GM10266 (cell line): Measurements from ENCODE around the gene VSNL1.
"Not testable (repeated sequence)": the region's sequence is repeated elsewhere in the genome, so short reads cannot be mapped to it uniquely, and the experiment has no call there.

Experiments used
- DNase-seq: peaks from one replicate; pipeline ENCODE4 v3.0.0; 2012; ENCODE audit errors: extremely low spot score
- TF ChIP-seq, protein P1 (sequence below): IDR thresholded peaks from 2 replicates; pipeline ENCODE4 v1.5.1; 2012; ENCODE audit warnings: mild to moderate bottlenecking, low read depth; ENCODE audit not compliant: control insufficient read depth, insufficient read depth; ENCODE audit errors: missing control alignments

VSNL1 gene

GRCh38 chr2:17550907-17551306 lies 10.4 kb downstream of the VSNL1 start:
- no peak for DNase-seq
- TF ChIP-seq, protein P1, sequence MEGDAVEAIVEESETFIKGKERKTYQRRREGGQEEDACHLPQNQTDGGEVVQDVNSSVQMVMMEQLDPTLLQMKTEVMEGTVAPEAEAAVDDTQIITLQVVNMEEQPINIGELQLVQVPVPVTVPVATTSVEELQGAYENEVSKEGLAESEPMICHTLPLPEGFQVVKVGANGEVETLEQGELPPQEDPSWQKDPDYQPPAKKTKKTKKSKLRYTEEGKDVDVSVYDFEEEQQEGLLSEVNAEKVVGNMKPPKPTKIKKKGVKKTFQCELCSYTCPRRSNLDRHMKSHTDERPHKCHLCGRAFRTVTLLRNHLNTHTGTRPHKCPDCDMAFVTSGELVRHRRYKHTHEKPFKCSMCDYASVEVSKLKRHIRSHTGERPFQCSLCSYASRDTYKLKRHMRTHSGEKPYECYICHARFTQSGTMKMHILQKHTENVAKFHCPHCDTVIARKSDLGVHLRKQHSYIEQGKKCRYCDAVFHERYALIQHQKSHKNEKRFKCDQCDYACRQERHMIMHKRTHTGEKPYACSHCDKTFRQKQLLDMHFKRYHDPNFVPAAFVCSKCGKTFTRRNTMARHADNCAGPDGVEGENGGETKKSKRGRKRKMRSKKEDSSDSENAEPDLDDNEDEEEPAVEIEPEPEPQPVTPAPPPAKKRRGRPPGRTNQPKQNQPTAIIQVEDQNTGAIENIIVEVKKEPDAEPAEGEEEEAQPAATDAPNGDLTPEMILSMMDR, result no peak

DNA sequence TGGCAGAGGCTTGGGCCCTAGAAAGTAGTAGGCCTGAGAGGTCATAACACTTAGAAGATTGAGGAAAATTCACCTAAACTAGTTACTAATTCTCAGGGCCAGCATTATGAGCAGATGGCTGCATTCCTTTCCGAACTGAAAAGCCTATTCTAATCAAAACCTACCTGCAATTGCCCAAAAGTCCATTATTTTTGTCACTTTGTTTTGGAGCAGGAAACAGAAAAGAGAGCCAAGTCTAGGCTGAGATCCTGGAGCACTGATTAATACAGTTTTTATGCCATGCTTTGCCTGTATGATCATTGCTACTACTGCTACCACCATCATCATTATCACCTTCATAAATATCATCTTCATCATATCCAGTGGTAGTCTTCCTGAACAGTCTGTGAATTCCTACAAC lies 14.7 kb downstream of the VSNL1 start:
- DNase-seq, result no peak
- TF ChIP-seq, protein P1, result no peak

- DNase-seq, result no peak
- TF ChIP-seq, protein P1, result no peak
These were observed 17.1 kb downstream of the VSNL1 start for GRCh38 chr2:17557596-17557995.

DNA sequence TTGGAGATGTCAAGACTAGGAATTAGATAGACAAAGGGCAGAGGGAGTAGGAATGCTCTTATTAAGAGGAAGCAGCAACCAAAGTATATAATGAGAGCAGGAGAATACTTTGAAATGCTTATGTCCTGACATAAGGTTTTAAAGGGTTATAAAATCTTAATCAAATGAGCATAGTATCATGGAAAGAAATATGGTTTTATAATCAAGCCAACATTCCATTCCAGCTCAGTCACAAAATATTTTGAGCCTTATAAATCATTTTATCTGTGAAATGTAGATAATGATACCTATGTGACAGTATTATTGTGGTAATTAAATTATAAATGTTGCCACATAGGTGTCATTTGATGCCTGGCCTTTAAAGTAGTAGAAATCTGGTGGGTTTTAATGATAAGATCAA lies 17.6 kb downstream of the VSNL1 start:
- no peak for DNase-seq
- TF ChIP-seq, protein P1, result no peak

DNA sequence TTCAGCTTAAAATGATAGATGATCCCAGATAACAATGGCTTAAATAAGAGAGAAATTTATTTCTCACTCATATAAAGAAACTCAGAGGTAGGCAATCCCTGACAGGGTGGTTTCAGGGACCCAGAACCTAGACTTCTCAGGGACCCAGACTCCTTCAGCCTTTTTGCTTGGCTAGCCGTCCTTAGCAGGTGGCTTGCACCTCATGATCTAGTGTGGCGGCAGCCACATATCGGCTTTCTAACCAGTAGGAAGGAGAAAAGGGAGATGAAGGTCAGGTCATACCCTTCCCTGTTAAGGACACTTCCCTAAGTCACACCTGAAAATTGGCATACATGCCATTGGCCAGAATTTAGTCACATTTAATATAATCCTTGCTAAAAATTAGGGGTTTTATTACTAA lies 18.4 kb downstream of the VSNL1 start:
- TF ChIP-seq, protein P1, result no peak
- no peak for DNase-seq

DNA sequence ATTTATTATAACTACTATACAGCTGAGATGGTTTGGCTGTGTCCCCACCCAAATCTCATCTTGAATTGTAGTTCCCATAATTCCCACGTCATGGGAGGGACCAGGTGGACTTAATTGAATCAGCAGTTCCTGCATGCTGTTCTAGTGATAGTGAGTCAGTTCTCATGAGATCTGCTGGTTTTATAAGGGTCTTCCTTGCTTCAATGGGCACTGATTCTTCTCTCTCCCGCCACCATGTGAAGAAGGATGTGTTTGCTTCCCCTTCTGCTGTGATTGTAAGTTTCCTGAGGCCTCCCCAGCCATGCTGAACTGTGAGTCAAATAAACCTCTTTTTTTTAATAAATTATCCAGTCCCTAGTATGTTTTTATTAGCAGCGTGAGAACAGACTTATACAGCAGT lies 25.2 kb downstream of the VSNL1 start:
- not testable (repeated sequence) for DNase-seq

GRCh38 chr2:17571681-17572080 lies 31.2 kb downstream of the VSNL1 start:
- TF ChIP-seq, protein P1, result no peak
- no peak for DNase-seq

DNA sequence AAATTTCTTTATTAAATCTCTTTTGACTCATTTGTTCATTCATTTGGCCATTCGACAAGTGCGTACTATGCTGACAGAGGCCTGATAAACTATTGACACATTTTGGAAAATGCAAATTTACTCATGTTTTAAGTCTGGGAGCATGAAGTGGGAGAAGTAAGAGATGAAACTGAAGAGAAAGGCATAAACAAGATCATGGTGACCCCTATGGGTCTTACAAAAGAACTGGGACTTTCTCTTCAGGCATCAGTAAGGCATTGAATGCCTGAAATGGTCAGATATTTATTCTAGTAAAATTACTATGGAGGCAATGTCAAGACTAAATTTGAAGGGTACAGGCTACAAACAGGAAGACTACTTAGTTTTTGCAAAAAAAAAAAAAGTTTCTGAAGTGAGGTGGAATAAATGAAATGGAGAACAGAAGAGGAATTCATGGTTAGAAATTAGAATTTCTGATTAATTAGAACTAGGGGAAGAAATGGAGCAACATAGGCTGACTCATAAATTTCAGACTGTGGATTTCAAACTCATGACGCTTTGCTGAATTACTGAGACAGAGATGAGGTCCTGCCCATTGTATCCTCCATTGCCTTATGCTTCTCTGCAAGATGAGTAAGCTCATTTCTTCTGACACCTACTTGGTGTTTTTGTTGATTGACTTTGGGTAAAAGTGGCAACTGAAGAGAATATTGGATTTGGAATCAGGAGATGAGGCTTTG lies 32.7 kb downstream of the VSNL1 start:
- TF ChIP-seq, protein P1, result peak; percentile 8
- DNase-seq, result no peak
